Subcutaneous abdominal adipose tissue (tissue), 5 donors: Measurements from ENCODE around the gene SPATA3.

ENCODE experiments used
- H3K27ac ChIP-seq: one replicate; pipeline ENCODE4 v1.7.0; 2013; ENCODE audit warnings: low read depth, mild to moderate bottlenecking, inconsistent platforms, low read length, moderate library complexity
- H3K27me3 ChIP-seq, 5 donors: one replicate each; pipeline ENCODE4 v1.7.0; 2013; ENCODE audit warnings: low read length in 5 of 5, inconsistent platforms in 1 of 5; ENCODE audit not compliant: control insufficient read depth in 5 of 5, insufficient read depth in 4 of 5
- H3K36me3 ChIP-seq, 5 donors: one replicate each; pipeline ENCODE4 v1.7.0; 2013; ENCODE audit warnings: low read length in 5 of 5; ENCODE audit not compliant: control insufficient read depth in 5 of 5, insufficient read depth in 5 of 5
- H3K4me1 ChIP-seq, 5 donors: one replicate each; pipeline ENCODE4 v1.7.0; 2013; ENCODE audit warnings: low read length in 5 of 5, mild to moderate bottlenecking in 3 of 5, moderate library complexity in 1 of 5; ENCODE audit not compliant: control insufficient read depth in 5 of 5, insufficient read depth in 5 of 5
- H3K4me3 ChIP-seq, 5 donors: one replicate each; pipeline ENCODE4 v1.7.0; 2013; ENCODE audit warnings: low read length in 5 of 5, low read depth in 1 of 5
- H3K9ac ChIP-seq, 5 donors: one replicate each; pipeline ENCODE4 v1.7.0; 2013; ENCODE audit warnings: low read length in 5 of 5, mild to moderate bottlenecking in 4 of 5, moderate library complexity in 3 of 5
- H3K9me3 ChIP-seq, 5 donors: one replicate each; pipeline ENCODE4 v1.7.0; 2013; ENCODE audit warnings: low read length in 5 of 5; ENCODE audit not compliant: control insufficient read depth in 5 of 5
- donor health status: healthy.
- donor health status: healthy.
- donor health status: healthy.
- donor health status: healthy.
- donor health status: healthy.

SPATA3 gene

GRCh38 chr2:230954746-230955145 lies 41.2 kb upstream of the SPATA3 start:
- Histone ChIP-seq H3K9me3 (peaks cover 0 to 4% (median 0%) of the 10 kb centered on the region in 5 donors), H3K4me1 (peaks cover 2 to 51% (median 31%) of the 10 kb centered on the region in 5 donors), H3K36me3 (no peaks in the 10 kb centered on the region), H3K27ac (no peak overlapping the region), H3K9ac (no peak overlapping the region), H3K4me3 (no peak overlapping the region), H3K27me3 (peaks cover 0 to 8% (median 0%) of the 10 kb centered on the region in 5 donors)

DNA sequence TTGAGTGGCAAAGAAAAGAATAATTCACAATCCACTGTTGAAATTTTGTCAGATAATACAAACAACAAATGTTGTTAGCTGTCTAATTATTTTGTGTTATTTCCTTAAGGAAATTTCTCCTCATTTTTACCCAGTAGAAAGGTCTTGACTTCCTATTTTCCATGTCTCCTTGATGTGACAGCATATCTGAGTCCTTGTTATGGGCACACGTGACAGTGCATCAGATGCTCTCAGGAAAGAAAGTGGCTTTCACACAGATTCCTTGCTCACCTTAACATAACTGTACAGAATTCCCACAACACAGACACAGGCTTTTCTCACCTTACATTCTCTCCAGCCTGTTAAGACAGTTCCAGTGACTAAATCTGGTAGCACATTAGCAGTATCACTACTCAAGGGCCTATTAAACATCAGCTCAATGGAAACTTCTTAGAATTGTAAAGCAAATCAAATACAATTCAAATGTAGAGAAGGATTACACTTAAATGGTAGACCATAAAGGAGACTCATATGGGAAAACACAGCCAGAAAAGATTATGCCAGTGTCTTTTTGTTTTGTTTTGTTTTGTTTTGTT lies 40.7 kb upstream of the SPATA3 start:
- H3K9me3 ChIP-seq = peaks cover 0 to 4% (median 0%) of the 10 kb centered on the region in 5 donors

GRCh38 chr2:230956827-230957755 lies 38.8 kb upstream of the SPATA3 start:
- peaks cover 0 to 4% (median 0%) of the 10 kb centered on the region in 5 donors for H3K9me3 ChIP-seq
- H3K27me3 ChIP-seq = peaks cover 0 to 8% (median 0%) of the 10 kb centered on the region in 5 donors
- H3K4me1 ChIP-seq = peaks cover 3 to 48% (median 27%) of the 10 kb centered on the region in 5 donors
- H3K27ac ChIP-seq = no peak overlapping the region
- peak overlapping the region; percentile 39 to 71 (median 56) for H3K4me3 ChIP-seq
- no peaks in the 10 kb centered on the region for H3K36me3 ChIP-seq
- H3K9ac ChIP-seq = peak overlapping the region in 1 of 5 donors; percentile 8

More for the DNA sequence above, 40.7 kb upstream of the SPATA3 start:
- no peak overlapping the region for H3K9ac ChIP-seq
- H3K4me1 ChIP-seq = peaks cover 2 to 51% (median 31%) of the 10 kb centered on the region in 5 donors
- no peak overlapping the region for H3K27ac ChIP-seq
- no peaks in the 10 kb centered on the region for H3K36me3 ChIP-seq
- H3K4me3 ChIP-seq = no peak overlapping the region
- peaks cover 0 to 8% (median 0%) of the 10 kb centered on the region in 5 donors for H3K27me3 ChIP-seq

DNA sequence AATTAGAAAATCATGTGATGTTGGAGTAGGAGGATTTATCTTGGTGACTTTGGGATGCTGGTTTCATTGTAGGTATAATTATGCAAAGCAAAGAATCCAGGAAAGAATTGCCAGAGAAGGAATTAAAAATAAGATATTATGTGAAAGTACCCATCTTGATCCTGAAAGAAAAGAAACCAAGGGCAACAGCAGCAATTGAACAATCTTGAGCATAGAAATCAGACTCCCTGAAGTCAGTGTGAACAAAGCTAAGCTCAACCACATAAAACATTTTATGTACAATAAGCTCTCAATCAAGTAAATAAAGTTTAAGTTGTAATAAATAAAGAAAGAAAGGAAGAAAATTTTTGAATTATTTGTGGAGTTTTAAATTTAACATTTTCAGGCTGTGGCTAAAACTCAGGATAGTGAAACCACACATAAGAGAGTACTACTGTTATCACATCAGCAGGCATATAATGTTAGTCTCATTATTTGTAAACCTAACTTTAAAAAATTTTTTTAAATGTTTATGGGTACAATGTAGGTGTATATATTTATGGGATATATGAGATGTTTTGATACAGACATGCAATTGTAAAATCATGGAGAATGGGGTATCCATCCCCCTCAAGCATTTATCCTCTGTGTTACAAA lies 38.0 kb upstream of the SPATA3 start:
- peaks cover 0 to 4% (median 0%) of the 10 kb centered on the region in 5 donors for H3K9me3 ChIP-seq
- H3K4me3 ChIP-seq = peak overlapping the region in 4 of 5 donors; percentile 39 to 58 (median 48)
- no peak overlapping the region for H3K27ac ChIP-seq
- H3K9ac ChIP-seq = no peak overlapping the region
- peaks cover 0 to 8% (median 0%) of the 10 kb centered on the region in 5 donors for H3K27me3 ChIP-seq
- no peaks in the 10 kb centered on the region for H3K36me3 ChIP-seq
- peaks cover 3 to 40% (median 21%) of the 10 kb centered on the region in 5 donors for H3K4me1 ChIP-seq

DNA sequence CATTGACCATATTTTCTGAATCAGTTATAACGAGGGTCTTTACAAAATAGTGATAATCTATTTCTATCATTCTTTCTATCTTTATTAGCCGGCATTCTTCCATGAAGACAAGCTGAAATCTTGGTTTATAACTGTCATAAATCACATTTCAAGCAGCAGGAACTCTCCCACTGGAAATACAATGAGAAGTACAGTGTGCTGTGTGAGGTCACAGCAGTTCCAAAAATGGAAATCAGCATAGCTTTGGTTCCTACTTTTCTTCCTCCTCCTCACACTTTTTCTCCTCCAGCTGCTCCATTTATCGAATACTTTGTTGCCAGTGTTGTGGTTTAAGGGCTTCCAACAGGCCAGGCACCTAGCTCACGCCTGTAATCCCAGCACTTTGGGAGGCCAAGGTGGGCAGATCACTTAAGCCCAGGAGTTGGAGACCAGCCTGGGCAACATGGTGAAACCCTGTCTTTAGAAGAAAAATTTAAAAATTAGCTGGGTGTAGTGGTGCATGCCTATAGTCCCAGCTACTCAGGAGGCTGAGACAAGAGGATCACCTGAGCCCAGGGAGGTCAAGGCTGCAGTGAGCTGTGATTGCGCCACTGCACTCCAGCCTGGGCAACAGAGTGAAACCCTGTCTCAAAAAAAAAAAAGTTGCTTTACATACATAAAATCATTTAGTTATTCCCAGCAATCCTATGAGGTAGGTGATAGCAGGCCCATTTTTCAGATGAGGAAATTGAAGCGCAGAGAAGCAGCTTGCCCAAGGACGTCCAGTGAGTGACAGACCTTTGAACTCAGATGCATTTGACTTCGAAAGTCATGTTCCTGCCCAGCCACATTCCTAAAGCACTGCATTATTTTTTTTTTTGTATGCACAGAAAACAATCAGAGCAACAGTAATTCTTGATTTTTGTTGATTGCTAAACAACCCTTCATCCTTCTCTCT lies 36.8 kb upstream of the SPATA3 start:
- Histone ChIP-seq H3K9ac (no peak overlapping the region), H3K4me1 (peaks cover 3 to 29% (median 13%) of the 10 kb centered on the region in 5 donors), H3K36me3 (no peaks in the 10 kb centered on the region), H3K27ac (no peak overlapping the region), H3K4me3 (no peak overlapping the region), H3K27me3 (peaks cover 0 to 8% (median 0%) of the 10 kb centered on the region in 5 donors), H3K9me3 (no peaks in the 10 kb centered on the region)

- Histone ChIP-seq H3K4me3 (no peak overlapping the region), H3K9me3 (no peaks in the 10 kb centered on the region), H3K4me1 (peaks cover 3 to 26% (median 11%) of the 10 kb centered on the region in 5 donors), H3K36me3 (no peaks in the 10 kb centered on the region), H3K27ac (no peak overlapping the region), H3K27me3 (peaks cover 0 to 8% (median 0%) of the 10 kb centered on the region in 5 donors), H3K9ac (no peak overlapping the region)
These were observed 35.9 kb upstream of the SPATA3 start for GRCh38 chr2:230960026-230960425.

GRCh38 chr2:230961091-230961491 lies 34.8 kb upstream of the SPATA3 start:
- Histone ChIP-seq H3K9me3 (no peaks in the 10 kb centered on the region), H3K4me1 (peaks cover 3 to 26% (median 11%) of the 10 kb centered on the region in 5 donors), H3K36me3 (no peaks in the 10 kb centered on the region), H3K9ac (no peak overlapping the region), H3K4me3 (no peak overlapping the region), H3K27ac (no peak overlapping the region), H3K27me3 (peaks cover 0 to 8% (median 0%) of the 10 kb centered on the region in 5 donors)

DNA sequence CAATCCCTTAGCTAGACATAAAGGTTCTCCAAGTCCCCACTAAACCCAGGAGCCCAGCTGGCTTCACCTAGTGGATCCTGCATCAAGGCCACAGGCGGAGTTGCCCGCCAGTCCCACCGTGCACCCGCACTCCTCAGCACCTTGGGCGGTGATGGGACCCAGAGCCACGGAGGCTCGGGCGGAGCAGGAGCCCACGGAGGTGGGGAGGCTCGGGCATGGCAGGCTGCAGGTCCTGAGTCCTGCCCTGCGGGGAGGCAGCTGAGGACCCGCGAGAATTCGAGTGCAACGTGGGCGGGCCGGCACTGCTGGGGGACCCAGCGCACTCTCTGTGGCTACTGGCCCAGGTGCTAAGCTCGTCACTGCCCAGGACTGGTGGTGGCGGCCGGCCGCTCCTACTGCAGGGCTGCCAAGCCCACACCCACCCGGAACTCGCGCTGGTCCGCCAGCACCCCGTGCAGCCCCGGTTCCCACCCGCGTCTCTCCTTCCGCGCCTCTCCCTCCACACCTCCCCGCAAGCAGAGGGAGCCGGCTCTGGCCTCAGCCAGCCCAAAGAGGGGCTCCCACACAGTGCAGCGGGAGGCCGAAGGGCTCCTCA lies 31.7 kb upstream of the SPATA3 start:
- Histone ChIP-seq H3K4me1 (peaks cover 0 to 14% (median 6%) of the 10 kb centered on the region in 5 donors), H3K4me3 (no peak overlapping the region), H3K9me3 (no peaks in the 10 kb centered on the region), H3K9ac (no peak overlapping the region), H3K27me3 (no peaks in the 10 kb centered on the region), H3K36me3 (no peaks in the 10 kb centered on the region), H3K27ac (no peak overlapping the region)

- Histone ChIP-seq H3K9me3 (no peaks in the 10 kb centered on the region), H3K27ac (no peak overlapping the region), H3K4me3 (no peak overlapping the region), H3K4me1 (no peaks in the 10 kb centered on the region), H3K36me3 (no peaks in the 10 kb centered on the region), H3K27me3 (no peaks in the 10 kb centered on the region), H3K9ac (no peak overlapping the region)
These were observed 28.8 kb upstream of the SPATA3 start for GRCh38 chr2:230967113-230967512.
